ENCODE data around the gene PNRC1. TPM values are rescaled to one million over a fixed set of nuclear protein-coding genes. Genes with fewer than 3 reads are reported as not detected.

Gene PNRC1
- 26.8 to 38.5 TPM (median 34.2 TPM) in 5 replicates for total RNA-seq (2022; extraction: Qiagen RNA extraction)

DNA sequence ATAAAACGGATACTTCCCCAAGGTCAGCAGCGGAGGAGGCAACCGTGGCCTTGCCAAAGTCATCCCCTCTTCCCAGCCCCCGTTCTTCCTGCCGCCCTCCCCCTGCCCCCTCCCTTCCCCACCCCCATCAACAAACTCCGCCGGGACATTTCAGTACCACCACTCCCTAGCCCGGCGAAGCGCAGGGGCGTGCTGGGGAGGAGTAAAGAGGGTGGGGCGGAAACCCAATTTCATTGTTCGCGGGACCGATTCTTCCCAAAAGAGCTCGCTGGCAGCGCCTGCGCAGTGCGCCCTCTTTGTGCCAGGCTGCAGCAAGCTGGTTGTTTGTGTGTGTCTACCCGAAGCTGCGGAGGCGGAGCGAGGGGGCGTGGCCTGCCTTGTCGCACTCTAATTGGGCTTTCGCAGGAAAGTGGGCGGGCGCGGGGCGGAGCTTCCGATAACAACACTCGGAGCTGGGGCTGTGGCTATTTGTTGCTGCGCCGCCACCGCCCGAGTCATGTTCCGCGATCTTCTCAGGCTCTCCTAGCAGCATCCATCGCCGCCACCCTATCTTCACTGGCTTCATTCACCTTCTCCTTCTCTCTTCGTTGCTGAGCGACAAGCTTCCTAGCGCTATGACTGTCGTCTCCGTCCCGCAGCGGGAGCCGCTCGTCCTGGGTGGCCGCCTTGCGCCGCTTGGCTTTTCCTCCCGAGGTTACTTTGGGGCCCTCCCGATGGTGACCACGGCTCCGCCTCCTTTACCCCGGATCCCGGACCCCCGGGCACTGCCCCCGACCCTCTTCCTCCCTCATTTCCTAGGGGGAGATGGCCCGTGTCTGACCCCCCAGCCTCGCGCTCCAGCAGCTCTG is at the start of gene PNRC1:
Gene PNRC1, plus strand, starts transcription at position 471 of the 848 bp plus-strand sequence. Its CDS starts 144 bp downstream, at position 615.

DNA sequence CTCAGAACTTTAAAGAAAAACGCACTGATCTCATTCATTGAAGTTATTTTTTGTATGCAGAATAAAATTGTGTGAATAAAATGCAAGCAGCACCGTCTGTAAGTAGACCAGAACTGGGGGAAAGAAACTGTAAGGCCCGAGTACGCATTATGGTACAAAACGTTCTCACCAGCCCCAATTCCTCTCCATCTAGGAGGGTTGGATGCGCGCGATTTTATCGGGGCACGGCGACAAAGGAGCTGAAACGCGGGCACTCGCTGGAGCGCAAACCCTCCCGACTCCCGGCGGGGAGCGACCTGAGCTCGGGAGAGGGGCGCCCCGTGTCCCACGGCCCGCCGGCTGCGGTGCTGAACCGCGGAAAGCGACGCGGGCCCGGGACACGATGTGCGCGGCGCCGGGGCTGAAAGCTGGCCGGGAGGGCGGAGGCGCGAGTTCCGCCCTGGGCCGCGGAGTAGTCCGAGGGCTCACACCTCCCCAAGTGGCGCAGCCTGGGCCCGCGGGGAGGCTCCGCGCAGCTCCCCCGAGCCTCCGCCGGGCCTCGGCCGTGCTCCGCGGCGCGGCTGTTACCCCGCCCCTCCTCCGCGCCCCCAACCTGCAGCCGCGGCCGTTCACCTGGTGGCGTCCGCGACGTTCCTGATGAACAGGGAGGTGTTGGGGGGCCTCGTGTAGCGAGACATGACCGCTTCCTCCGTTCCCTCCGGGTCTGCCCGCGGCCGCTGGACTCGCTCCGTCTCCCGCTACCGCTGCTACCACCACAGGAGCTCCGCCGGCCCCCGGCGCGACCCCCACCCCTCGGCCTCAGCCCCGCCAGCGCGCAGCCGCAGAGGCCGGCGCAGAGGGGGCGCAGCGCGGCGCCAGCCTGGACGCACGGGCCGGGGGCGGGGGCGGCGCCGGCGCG is 36.9 kb downstream of the PNRC1 start, which contains the start of gene SRSF12:
Gene SRSF12, minus strand, starts transcription at position 861 of the 898 bp plus-strand sequence. Its CDS starts 184 bp downstream, at position 677.

Other genes with a start within 250 kb of the PNRC1 start
- 6.7 to 9.8 TPM (median 8.1 TPM) in 5 replicates for gene RNGTT, start 117.1 kb upstream of the PNRC1 start, total RNA-seq (2022; extraction: Qiagen RNA extraction)
- 1.2 to 2.3 TPM (median 1.9 TPM) in 5 replicates for gene SRSF12, start 37.3 kb downstream of the PNRC1 start, total RNA-seq (2022; extraction: Qiagen RNA extraction)
- gene PM20D2, start 65.3 kb downstream of the PNRC1 start, total RNA-seq (2022; extraction: Qiagen RNA extraction) = 11.0 to 14.8 TPM (median 14.1 TPM) in 5 replicates
- gene GABRR1, start 136.6 kb downstream of the PNRC1 start, total RNA-seq (2022; extraction: Qiagen RNA extraction) = not detected in 5 replicates
- 0.03 to 0.11 TPM (median 0.07 TPM) in 5 replicates for gene GABRR2, start 234.5 kb downstream of the PNRC1 start, total RNA-seq (2022; extraction: Qiagen RNA extraction)